H1 (cell line): Measurements from ENCODE around the gene LITAFD. TPM values are rescaled to one million over a fixed set of nuclear protein-coding genes. Genes with fewer than 3 reads are reported as not detected.

Source experiments
- ASH2L ChIP-seq: fragments of 200-600, 300-600 bp; sonication (generic); IDR thresholded peaks from one replicate; pipeline ENCODE4 v1.7.1; 2017; ENCODE audit warnings: low read length
- CBX8 ChIP-seq: fragments of 300-800, 300-1000 bp; sonication (generic); IDR thresholded peaks from 2 replicates; pipeline ENCODE4 v1.7.1; 2016; ENCODE audit warnings: low read depth, low read length, borderline replicate concordance
- E2F6 ChIP-seq: IDR thresholded peaks from 2 replicates; pipeline ENCODE4 v1.6.1; 2012; ENCODE audit warnings: inconsistent platforms
- EP300 ChIP-seq, 2 experiments: IDR thresholded peaks; 1 replicate in 1 of 2; 2 replicates in 1 of 2; pipeline ENCODE4 v1.6.1; 2011 to 2012; ENCODE audit warnings: low read depth in 2 of 2, low read length in 2 of 2, mild to moderate bottlenecking in 2 of 2, borderline replicate concordance in 1 of 2, inconsistent platforms in 1 of 2, moderate library complexity in 1 of 2
- HDAC6 ChIP-seq: IDR thresholded peaks from one replicate; pipeline ENCODE4 v1.7.1; 2012; ENCODE audit warnings: low read depth, mild to moderate bottlenecking, inconsistent platforms, low read length, moderate library complexity
- POLR2A ChIP-seq, 2 experiments: IDR thresholded peaks; 1 replicate in 1 of 2; 2 replicates in 1 of 2; pipeline ENCODE4 v1.6.1; 2011; ENCODE audit warnings: low read depth in 2 of 2, low read length in 2 of 2, mild to moderate bottlenecking in 2 of 2; ENCODE audit errors: control extremely low read depth in 1 of 2
- SIN3A ChIP-seq, 2 experiments: IDR thresholded peaks in 1 of 2; conservative IDR thresholded peaks in 1 of 2; 2 replicates each; pipeline ENCODE4 v1.6.1; 2011 to 2012; ENCODE audit warnings: low read length in 2 of 2, improper control_type of control experiment in 1 of 2, low read depth in 1 of 2, mild to moderate bottlenecking in 1 of 2
- TAF7 ChIP-seq: optimal IDR thresholded peaks from 2 replicates; pipeline ENCODE3; 2011; ENCODE audit warnings: low read depth, mild to moderate bottlenecking, inconsistent platforms, low read length, moderate library complexity, borderline replicate concordance
- TCF12 ChIP-seq: IDR thresholded peaks from 2 replicates; pipeline ENCODE4 v1.6.1; 2011; ENCODE audit warnings: low read depth, mild to moderate bottlenecking, low read length
- TEAD4 ChIP-seq: IDR thresholded peaks from 2 replicates; pipeline ENCODE4 v1.6.1; 2012; ENCODE audit warnings: low read depth, low read length, inconsistent platforms, mixed read lengths
- polyA plus RNA-seq, 7 experiments: library from polyadenylated mRNA; depleted of rRNA in 3 of 7; stranded (reverse) in 5 of 7; unstranded in 2 of 7; fragments of >200 nt in 5 of 7; fragments of 200-250 nt in 2 of 7; gene quantifications; 1 replicate in 5 of 7; 2 replicates in 1 of 7; 4 replicates in 1 of 7; pipeline versions ENCODE4 v1.2.1 to v1.2.3, GENCODE V29; 2011 to 2013; ENCODE audit warnings: missing spikeins in 2 of 7, mixed read lengths in 2 of 7
- total RNA-seq: library from RNA; stranded (reverse); fragmentation: NEBNext Ultra II Directional; extraction: Animal tissue kit (Norgen Biotek cat#: 25700); gene quantifications from 2 replicates; pipeline ENCODE4 v1.2.1, GENCODE V29; 2021
- TF ChIP-seq, protein P1 (sequence below): fragments of 300-600 bp; sonication (generic); IDR thresholded peaks from 2 replicates; pipeline ENCODE4 v1.7.1; 2012; ENCODE audit warnings: low read length, moderate library complexity, mild to moderate bottlenecking, inconsistent platforms; ENCODE audit not compliant: insufficient replicate concordance

LITAFD gene
- total and polyA plus RNA-seq, 2 of the 8 experiments (the other 6 are each of a cell fraction or from before 2014, with no cell fraction given): not detected

DNA sequence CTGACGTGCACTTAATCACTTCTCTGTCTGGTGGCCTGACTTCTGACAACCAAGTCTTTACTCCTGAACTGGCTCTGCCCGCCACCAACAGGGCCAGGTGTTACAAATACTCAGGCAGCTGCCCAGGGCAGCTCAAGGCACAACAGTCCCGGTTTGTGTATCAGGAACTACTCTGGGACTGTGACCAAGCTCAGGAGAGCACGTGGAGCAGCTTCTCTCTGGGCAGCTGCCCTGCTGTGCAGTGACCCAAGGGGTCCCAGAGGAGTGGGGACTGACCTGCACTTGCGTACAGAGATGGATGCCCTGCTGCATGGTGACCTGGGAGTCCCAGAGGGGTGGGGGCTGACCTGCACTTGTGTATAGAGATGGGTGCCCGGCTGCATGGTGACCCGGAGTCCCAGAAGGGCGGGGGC, 21.9 kb downstream of the LITAFD start (continued):
- TF ChIP-seq, protein P1, sequence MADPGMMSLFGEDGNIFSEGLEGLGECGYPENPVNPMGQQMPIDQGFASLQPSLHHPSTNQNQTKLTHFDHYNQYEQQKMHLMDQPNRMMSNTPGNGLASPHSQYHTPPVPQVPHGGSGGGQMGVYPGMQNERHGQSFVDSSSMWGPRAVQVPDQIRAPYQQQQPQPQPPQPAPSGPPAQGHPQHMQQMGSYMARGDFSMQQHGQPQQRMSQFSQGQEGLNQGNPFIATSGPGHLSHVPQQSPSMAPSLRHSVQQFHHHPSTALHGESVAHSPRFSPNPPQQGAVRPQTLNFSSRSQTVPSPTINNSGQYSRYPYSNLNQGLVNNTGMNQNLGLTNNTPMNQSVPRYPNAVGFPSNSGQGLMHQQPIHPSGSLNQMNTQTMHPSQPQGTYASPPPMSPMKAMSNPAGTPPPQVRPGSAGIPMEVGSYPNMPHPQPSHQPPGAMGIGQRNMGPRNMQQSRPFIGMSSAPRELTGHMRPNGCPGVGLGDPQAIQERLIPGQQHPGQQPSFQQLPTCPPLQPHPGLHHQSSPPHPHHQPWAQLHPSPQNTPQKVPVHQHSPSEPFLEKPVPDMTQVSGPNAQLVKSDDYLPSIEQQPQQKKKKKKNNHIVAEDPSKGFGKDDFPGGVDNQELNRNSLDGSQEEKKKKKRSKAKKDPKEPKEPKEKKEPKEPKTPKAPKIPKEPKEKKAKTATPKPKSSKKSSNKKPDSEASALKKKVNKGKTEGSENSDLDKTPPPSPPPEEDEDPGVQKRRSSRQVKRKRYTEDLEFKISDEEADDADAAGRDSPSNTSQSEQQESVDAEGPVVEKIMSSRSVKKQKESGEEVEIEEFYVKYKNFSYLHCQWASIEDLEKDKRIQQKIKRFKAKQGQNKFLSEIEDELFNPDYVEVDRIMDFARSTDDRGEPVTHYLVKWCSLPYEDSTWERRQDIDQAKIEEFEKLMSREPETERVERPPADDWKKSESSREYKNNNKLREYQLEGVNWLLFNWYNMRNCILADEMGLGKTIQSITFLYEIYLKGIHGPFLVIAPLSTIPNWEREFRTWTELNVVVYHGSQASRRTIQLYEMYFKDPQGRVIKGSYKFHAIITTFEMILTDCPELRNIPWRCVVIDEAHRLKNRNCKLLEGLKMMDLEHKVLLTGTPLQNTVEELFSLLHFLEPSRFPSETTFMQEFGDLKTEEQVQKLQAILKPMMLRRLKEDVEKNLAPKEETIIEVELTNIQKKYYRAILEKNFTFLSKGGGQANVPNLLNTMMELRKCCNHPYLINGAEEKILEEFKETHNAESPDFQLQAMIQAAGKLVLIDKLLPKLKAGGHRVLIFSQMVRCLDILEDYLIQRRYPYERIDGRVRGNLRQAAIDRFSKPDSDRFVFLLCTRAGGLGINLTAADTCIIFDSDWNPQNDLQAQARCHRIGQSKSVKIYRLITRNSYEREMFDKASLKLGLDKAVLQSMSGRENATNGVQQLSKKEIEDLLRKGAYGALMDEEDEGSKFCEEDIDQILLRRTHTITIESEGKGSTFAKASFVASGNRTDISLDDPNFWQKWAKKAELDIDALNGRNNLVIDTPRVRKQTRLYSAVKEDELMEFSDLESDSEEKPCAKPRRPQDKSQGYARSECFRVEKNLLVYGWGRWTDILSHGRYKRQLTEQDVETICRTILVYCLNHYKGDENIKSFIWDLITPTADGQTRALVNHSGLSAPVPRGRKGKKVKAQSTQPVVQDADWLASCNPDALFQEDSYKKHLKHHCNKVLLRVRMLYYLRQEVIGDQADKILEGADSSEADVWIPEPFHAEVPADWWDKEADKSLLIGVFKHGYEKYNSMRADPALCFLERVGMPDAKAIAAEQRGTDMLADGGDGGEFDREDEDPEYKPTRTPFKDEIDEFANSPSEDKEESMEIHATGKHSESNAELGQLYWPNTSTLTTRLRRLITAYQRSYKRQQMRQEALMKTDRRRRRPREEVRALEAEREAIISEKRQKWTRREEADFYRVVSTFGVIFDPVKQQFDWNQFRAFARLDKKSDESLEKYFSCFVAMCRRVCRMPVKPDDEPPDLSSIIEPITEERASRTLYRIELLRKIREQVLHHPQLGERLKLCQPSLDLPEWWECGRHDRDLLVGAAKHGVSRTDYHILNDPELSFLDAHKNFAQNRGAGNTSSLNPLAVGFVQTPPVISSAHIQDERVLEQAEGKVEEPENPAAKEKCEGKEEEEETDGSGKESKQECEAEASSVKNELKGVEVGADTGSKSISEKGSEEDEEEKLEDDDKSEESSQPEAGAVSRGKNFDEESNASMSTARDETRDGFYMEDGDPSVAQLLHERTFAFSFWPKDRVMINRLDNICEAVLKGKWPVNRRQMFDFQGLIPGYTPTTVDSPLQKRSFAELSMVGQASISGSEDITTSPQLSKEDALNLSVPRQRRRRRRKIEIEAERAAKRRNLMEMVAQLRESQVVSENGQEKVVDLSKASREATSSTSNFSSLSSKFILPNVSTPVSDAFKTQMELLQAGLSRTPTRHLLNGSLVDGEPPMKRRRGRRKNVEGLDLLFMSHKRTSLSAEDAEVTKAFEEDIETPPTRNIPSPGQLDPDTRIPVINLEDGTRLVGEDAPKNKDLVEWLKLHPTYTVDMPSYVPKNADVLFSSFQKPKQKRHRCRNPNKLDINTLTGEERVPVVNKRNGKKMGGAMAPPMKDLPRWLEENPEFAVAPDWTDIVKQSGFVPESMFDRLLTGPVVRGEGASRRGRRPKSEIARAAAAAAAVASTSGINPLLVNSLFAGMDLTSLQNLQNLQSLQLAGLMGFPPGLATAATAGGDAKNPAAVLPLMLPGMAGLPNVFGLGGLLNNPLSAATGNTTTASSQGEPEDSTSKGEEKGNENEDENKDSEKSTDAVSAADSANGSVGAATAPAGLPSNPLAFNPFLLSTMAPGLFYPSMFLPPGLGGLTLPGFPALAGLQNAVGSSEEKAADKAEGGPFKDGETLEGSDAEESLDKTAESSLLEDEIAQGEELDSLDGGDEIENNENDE: no peak
- no peak for TF ChIP-seq E2F6
- no peak for TF ChIP-seq POLR2A (IDR thresholded peaks at IDR 0.05; ENCODE audit: control extremely low read depth in 1 of 2, low read depth in 2 of 2, low read length in 2 of 2)
- TF ChIP-seq TAF7: no peak
- TF ChIP-seq HDAC6: no peak
- no peak for TF ChIP-seq TCF12
- no peak for TF ChIP-seq TEAD4
- no peak for TF ChIP-seq ASH2L
- no peak for TF ChIP-seq SIN3A (conservative IDR thresholded peaks at IDR 0.05 in 1 of 2, IDR thresholded peaks at IDR 0.05 in 1 of 2; ENCODE audit: low read depth in 1 of 2, low read length in 2 of 2)
- no peak for TF ChIP-seq CBX8
- no peak for TF ChIP-seq EP300 (IDR thresholded peaks at IDR 0.05; ENCODE audit: borderline replicate concordance in 1 of 2, low read depth in 2 of 2, low read length in 2 of 2)
